Measurements from ENCODE around the gene CRYBA4. TPM values are rescaled to one million over a fixed set of nuclear protein-coding genes. Genes with fewer than 3 reads are reported as not detected.

The CRYBA4 gene
- total RNA-seq = not detected in 2 replicates

GRCh38 chr22:26621663-26622062 lies at the start of gene CRYBA4:
CRYBA4 (plus strand) TSS chr22:26621963; CDS start chr22:26622597, 634 bp downstream.
- H3K9me3 Mint-ChIP-seq = no peaks in the 10 kb centered on the region
- no peaks in the 10 kb centered on the region for H3K36me3 Mint-ChIP-seq (ENCODE audit: low read depth)
- intact Hi-C loops (cut with micrococcal nuclease) = no loop called here
- no peak within 1 kb of the TSS for H3K27ac Mint-ChIP-seq
- H3K4me1 Mint-ChIP-seq (ENCODE audit: low read depth) = peaks cover 5% of the 10 kb centered on the region
- peaks cover 8% of the 10 kb centered on the region for H3K27me3 Mint-ChIP-seq (ENCODE audit: low read depth)
- H3K4me3 Mint-ChIP-seq (ENCODE audit: low read depth) = no peak within 1 kb of the TSS
- DNase-seq (ENCODE audit: low spot score) = no peak

- H3K4me3 Mint-ChIP-seq (ENCODE audit: low read depth) = no peak overlapping the region
- intact Hi-C loops (cut with micrococcal nuclease) = no loop called here
- DNase-seq (ENCODE audit: low spot score) = no peak
- peaks cover 3% of the 10 kb centered on the region for H3K36me3 Mint-ChIP-seq (ENCODE audit: low read depth)
- peaks cover 10% of the 10 kb centered on the region for H3K4me1 Mint-ChIP-seq (ENCODE audit: low read depth)
- no peaks in the 10 kb centered on the region for H3K27me3 Mint-ChIP-seq (ENCODE audit: low read depth)
- H3K9me3 Mint-ChIP-seq = no peaks in the 10 kb centered on the region
- H3K27ac Mint-ChIP-seq = no peak overlapping the region
Measured at GRCh38 chr22:26573026-26573662, 48.6 kb upstream of the CRYBA4 start.

GRCh38 chr22:26574001-26574723 lies 47.6 kb upstream of the CRYBA4 start:
- no peak overlapping the region for H3K4me3 Mint-ChIP-seq (ENCODE audit: low read depth)
- H3K36me3 Mint-ChIP-seq (ENCODE audit: low read depth) = peaks cover 3% of the 10 kb centered on the region
- H3K4me1 Mint-ChIP-seq (ENCODE audit: low read depth) = peaks cover 13% of the 10 kb centered on the region

GRCh38 chr22:26576026-26576680 lies 45.6 kb upstream of the CRYBA4 start:
- H3K4me3 Mint-ChIP-seq (ENCODE audit: low read depth) = no peak overlapping the region
- H3K27me3 Mint-ChIP-seq (ENCODE audit: low read depth) = no peaks in the 10 kb centered on the region
- H3K9me3 Mint-ChIP-seq = no peaks in the 10 kb centered on the region
- DNase-seq (ENCODE audit: low spot score) = no peak
- intact Hi-C loops (cut with micrococcal nuclease) = no loop called here
- peaks cover 28% of the 10 kb centered on the region for H3K4me1 Mint-ChIP-seq (ENCODE audit: low read depth)
- H3K36me3 Mint-ChIP-seq (ENCODE audit: low read depth) = peaks cover 8% of the 10 kb centered on the region
- H3K27ac Mint-ChIP-seq = no peak overlapping the region

More at GRCh38 chr22:26574001-26574723, 47.6 kb upstream of the CRYBA4 start:
- no peak for DNase-seq (ENCODE audit: low spot score)
- Mint-ChIP-seq H3K27me3 (ENCODE audit: low read depth) (no peaks in the 10 kb centered on the region), H3K9me3 (no peaks in the 10 kb centered on the region), H3K27ac (no peak overlapping the region)
- intact Hi-C loops (cut with micrococcal nuclease) = no loop called here

- H3K36me3 Mint-ChIP-seq (ENCODE audit: low read depth) = peaks cover 10% of the 10 kb centered on the region
- H3K4me1 Mint-ChIP-seq (ENCODE audit: low read depth) = peaks cover 31% of the 10 kb centered on the region
- no peaks in the 10 kb centered on the region for H3K9me3 Mint-ChIP-seq
- H3K4me3 Mint-ChIP-seq (ENCODE audit: low read depth) = no peak overlapping the region
- no peaks in the 10 kb centered on the region for H3K27me3 Mint-ChIP-seq (ENCODE audit: low read depth)
- intact Hi-C loops (cut with micrococcal nuclease) = no loop called here
- no peak overlapping the region for H3K27ac Mint-ChIP-seq
- DNase-seq (ENCODE audit: low spot score) = no peak
Measured at GRCh38 chr22:26577081-26577480, 44.7 kb upstream of the CRYBA4 start.

- Mint-ChIP-seq H3K36me3 (ENCODE audit: low read depth) (peaks cover 14% of the 10 kb centered on the region), H3K27me3 (ENCODE audit: low read depth) (no peaks in the 10 kb centered on the region), H3K4me3 (ENCODE audit: low read depth) (peak overlapping the region; percentile 30), H3K4me1 (ENCODE audit: low read depth) (peaks cover 28% of the 10 kb centered on the region), H3K27ac (peak overlapping the region; percentile 81), H3K9me3 (no peaks in the 10 kb centered on the region)
- peak; percentile 49 for DNase-seq (ENCODE audit: low spot score)
- intact Hi-C loops (cut with micrococcal nuclease) = no loop called here
Measured at GRCh38 chr22:26579331-26579886, 42.4 kb upstream of the CRYBA4 start.

- peaks cover 28% of the 10 kb centered on the region for H3K4me1 Mint-ChIP-seq (ENCODE audit: low read depth)
- peak overlapping the region; percentile 81 for H3K27ac Mint-ChIP-seq
- peaks cover 14% of the 10 kb centered on the region for H3K36me3 Mint-ChIP-seq (ENCODE audit: low read depth)
- no peaks in the 10 kb centered on the region for H3K27me3 Mint-ChIP-seq (ENCODE audit: low read depth)
- H3K9me3 Mint-ChIP-seq = no peaks in the 10 kb centered on the region
- no peak for DNase-seq (ENCODE audit: low spot score)
- intact Hi-C loops (cut with micrococcal nuclease) = no loop called here
- peak overlapping the region; percentile 30 for H3K4me3 Mint-ChIP-seq (ENCODE audit: low read depth)
Measured at GRCh38 chr22:26580240-26580962, 41.4 kb upstream of the CRYBA4 start.

GRCh38 chr22:26581026-26581425 lies 40.7 kb upstream of the CRYBA4 start:
- H3K36me3 Mint-ChIP-seq (ENCODE audit: low read depth) = peaks cover 14% of the 10 kb centered on the region
- no peak overlapping the region for H3K4me3 Mint-ChIP-seq (ENCODE audit: low read depth)
- intact Hi-C loops (cut with micrococcal nuclease) = no loop called here
- H3K9me3 Mint-ChIP-seq = no peaks in the 10 kb centered on the region
- H3K4me1 Mint-ChIP-seq (ENCODE audit: low read depth) = peaks cover 30% of the 10 kb centered on the region
- H3K27me3 Mint-ChIP-seq (ENCODE audit: low read depth) = no peaks in the 10 kb centered on the region
- H3K27ac Mint-ChIP-seq = no peak overlapping the region
- DNase-seq (ENCODE audit: low spot score) = no peak

GRCh38 chr22:26581633-26582168 lies 40.1 kb upstream of the CRYBA4 start:
- Mint-ChIP-seq H3K27ac (no peak overlapping the region), H3K27me3 (ENCODE audit: low read depth) (no peaks in the 10 kb centered on the region), H3K9me3 (no peaks in the 10 kb centered on the region), H3K36me3 (ENCODE audit: low read depth) (peaks cover 11% of the 10 kb centered on the region), H3K4me1 (ENCODE audit: low read depth) (peaks cover 34% of the 10 kb centered on the region), H3K4me3 (ENCODE audit: low read depth) (no peak overlapping the region)
- intact Hi-C loops (cut with micrococcal nuclease) = no loop called here
- no peak for DNase-seq (ENCODE audit: low spot score)

- H3K27ac Mint-ChIP-seq = no peak overlapping the region
- no peak overlapping the region for H3K4me3 Mint-ChIP-seq (ENCODE audit: low read depth)
- no peaks in the 10 kb centered on the region for H3K27me3 Mint-ChIP-seq (ENCODE audit: low read depth)
- intact Hi-C loops (cut with micrococcal nuclease) = no loop called here
- peaks cover 42% of the 10 kb centered on the region for H3K4me1 Mint-ChIP-seq (ENCODE audit: low read depth)
- no peak for DNase-seq (ENCODE audit: low spot score)
- H3K9me3 Mint-ChIP-seq = no peaks in the 10 kb centered on the region
- H3K36me3 Mint-ChIP-seq (ENCODE audit: low read depth) = peaks cover 21% of the 10 kb centered on the region
Measured at GRCh38 chr22:26584010-26584409, 37.8 kb upstream of the CRYBA4 start.

- intact Hi-C loops (cut with micrococcal nuclease) = no loop called here
- H3K27ac Mint-ChIP-seq = no peak overlapping the region
- H3K27me3 Mint-ChIP-seq (ENCODE audit: low read depth) = no peaks in the 10 kb centered on the region
- DNase-seq (ENCODE audit: low spot score) = no peak
- peaks cover 34% of the 10 kb centered on the region for H3K4me1 Mint-ChIP-seq (ENCODE audit: low read depth)
- no peak overlapping the region for H3K4me3 Mint-ChIP-seq (ENCODE audit: low read depth)
- peaks cover 21% of the 10 kb centered on the region for H3K36me3 Mint-ChIP-seq (ENCODE audit: low read depth)
- no peaks in the 10 kb centered on the region for H3K9me3 Mint-ChIP-seq
Measured at GRCh38 chr22:26585104-26585790, 36.5 kb upstream of the CRYBA4 start.

Data from activated T-helper 2 cell treated with anti-CD3 and anti-CD28 coated beads, Interferon-gamma antibody, Interleukin-2, Interleukin-4, amounts not matched to agents 10 μg/mL and 5 μg/mL and 100 μg/mL, durations not matched to agents 14 hours and 24 hours and 36 hours (primary cell).